ENCODE results near the gene RXFP1. TPM values are rescaled to one million over a fixed set of nuclear protein-coding genes. Genes with fewer than 3 reads are reported as not detected.
"Not testable (repeated sequence)": the region's sequence is repeated elsewhere in the genome, so short reads cannot be mapped to it uniquely, and the experiment has no call there.

The RXFP1 gene
- total RNA-seq, 4 donors from 2014 or later: 0.10 TPM; not detected in 3

GRCh38 chr4:158656439-158656838, 134.8 kb downstream of the RXFP1 start:
- TF ChIP-seq CTCF (IDR thresholded peaks at IDR 0.05) (no peak), POLR2A (IDR thresholded peaks at IDR 0.05) (no peak)
- H3K4me3 ChIP-seq (ENCODE audit: low read depth, poor library complexity, severe bottlenecking): no peak overlapping the region
- no peak for DNase-seq (ENCODE audit: low spot score in 2 of 2)
- 50 to 55% methylated on average over 1 of the region's 1 CpG for WGBS, 2 donors
- intact Hi-C loops (cut with DNase I; ENCODE audit: low total_unique reads): no loop called here

DNA sequence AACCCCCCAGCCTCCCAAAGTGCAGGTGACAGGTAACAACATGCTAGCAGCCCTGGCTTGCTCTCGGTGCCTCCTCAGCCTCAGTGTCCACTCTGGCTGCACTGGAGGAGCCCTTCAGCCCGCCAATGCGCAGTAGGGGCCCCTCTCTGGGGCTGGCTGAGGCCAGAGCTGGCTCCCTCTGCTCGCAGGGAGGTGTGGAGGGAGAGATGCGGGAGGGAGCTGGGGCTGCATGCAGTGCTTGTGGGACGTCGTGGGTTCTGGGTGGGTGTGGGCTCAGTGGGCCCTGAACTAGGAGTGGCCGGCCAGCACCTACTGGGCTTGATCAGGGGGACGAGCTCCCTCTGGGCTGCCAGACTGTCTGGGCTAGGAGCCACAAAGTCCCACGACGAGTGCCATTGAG, 135.6 kb downstream of the RXFP1 start:
- WGBS, 2 donors: 89 to 90% methylated on average over 9 of the region's 11 CpGs
- no peak overlapping the region for H3K4me3 ChIP-seq (ENCODE audit: low read depth, poor library complexity, severe bottlenecking)
- DNase-seq (ENCODE audit: low spot score in 2 of 2): no peak
- TF ChIP-seq CTCF (IDR thresholded peaks at IDR 0.05): no peak
- intact Hi-C loops (cut with DNase I; ENCODE audit: low total_unique reads): no loop called here

- DNase-seq (ENCODE audit: low spot score in 2 of 2); H3K4me3 ChIP-seq (ENCODE audit: low read depth, poor library complexity, severe bottlenecking); intact Hi-C loops (cut with DNase I; ENCODE audit: low total_unique reads): not testable (repeated sequence)
- 63% methylated on average over 4 of the region's 4 CpGs for WGBS, 2 donors
Measured at GRCh38 chr4:158663255-158663654, 141.6 kb downstream of the RXFP1 start.

GRCh38 chr4:158663707-158664625, 142.3 kb downstream of the RXFP1 start:
- intact Hi-C loops (cut with DNase I; ENCODE audit: low total_unique reads); DNase-seq (ENCODE audit: low spot score in 2 of 2); H3K4me3 ChIP-seq (ENCODE audit: low read depth, poor library complexity, severe bottlenecking): not testable (repeated sequence)
- 84% methylated on average over 8 of the region's 8 CpGs for WGBS, 2 donors

- intact Hi-C loops (cut with DNase I; ENCODE audit: low total_unique reads): no loop called here
- DNase-seq (ENCODE audit: low spot score in 2 of 2): no peak
- no peak overlapping the region for H3K4me3 ChIP-seq (ENCODE audit: low read depth, poor library complexity, severe bottlenecking)
- WGBS, 2 donors: 97 to 99% methylated on average over 11 to 15 of the region's 18 CpGs
- TF ChIP-seq POLR2A (IDR thresholded peaks at IDR 0.05): no peak
- no peak for TF ChIP-seq CTCF (IDR thresholded peaks at IDR 0.05)
Measured at GRCh38 chr4:158664806-158665205, 143.1 kb downstream of the RXFP1 start.

GRCh38 chr4:158666892-158667291, 145.2 kb downstream of the RXFP1 start:
- DNase-seq (ENCODE audit: low spot score in 2 of 2): no peak
- WGBS, 2 donors: 73 to 77% methylated on average over 2 of the region's 2 CpGs
- H3K4me3 ChIP-seq (ENCODE audit: low read depth, poor library complexity, severe bottlenecking): no peak overlapping the region
- TF ChIP-seq CTCF (IDR thresholded peaks at IDR 0.05): no peak
- no peak for TF ChIP-seq POLR2A (IDR thresholded peaks at IDR 0.05)
- intact Hi-C loops (cut with DNase I; ENCODE audit: low total_unique reads): no loop called here
